Heart right ventricle (tissue), 16 donors: ENCODE measurements around the gene BSND. TPM values are rescaled to one million over a fixed set of nuclear protein-coding genes. Genes with fewer than 3 reads are reported as not detected.

Source experiments
- ATAC-seq, 8 donors: fragments of 200-7000 bp; cut with Tn5 transposase; one replicate each; pipeline ENCODE4 v1.9.1; 2020; ENCODE audit warnings: mild to moderate bottlenecking in 8 of 8, moderate library complexity in 8 of 8, moderate number of reproducible peaks in 1 of 8
- DNase-seq, 2 donors: peaks; one replicate each; pipeline ENCODE4 v3.0.0-alpha.2; 2020
- H3K27ac ChIP-seq, 10 donors: fragments of 200-600 bp; sonication (generic) in 2 of 10; one replicate each; pipeline versions ENCODE4 v1.5.0 to v1.8.0; 2020 to 2022; ENCODE audit warnings: mild to moderate bottlenecking in 3 of 10
- H3K27me3 ChIP-seq, 7 donors: fragments of 200-600 bp; one replicate each; pipeline ENCODE4 v1.8.0; 2021 to 2022; ENCODE audit warnings: mild to moderate bottlenecking in 2 of 7
- H3K36me3 ChIP-seq, 9 donors: fragments of 200-600 bp; sonication (generic) in 1 of 9; one replicate each; pipeline versions ENCODE4 v1.5.0 to v1.8.0; 2020 to 2022; ENCODE audit warnings: mild to moderate bottlenecking in 2 of 9
- H3K4me1 ChIP-seq, 9 donors: fragments of 200-600 bp; sonication (generic) in 1 of 9; one replicate each; pipeline versions ENCODE4 v1.5.0 to v1.8.0; 2020 to 2022; ENCODE audit warnings: mild to moderate bottlenecking in 4 of 9
- H3K4me3 ChIP-seq, 10 donors: fragments of 200-600 bp; sonication (generic) in 2 of 10; one replicate each; pipeline versions ENCODE4 v1.5.0 to v1.8.0; 2020 to 2022; ENCODE audit warnings: mild to moderate bottlenecking in 7 of 10, moderate library complexity in 2 of 10
- H3K9me3 ChIP-seq, 11 donors: fragments of 200-600 bp in 10 of 11; sonication (generic) in 2 of 11; one replicate each; pipeline versions ENCODE4 v1.5.0 to v1.8.0; 2013 to 2022; ENCODE audit warnings: mild to moderate bottlenecking in 2 of 11, control low read depth in 1 of 11, moderate library complexity in 1 of 11
- WGBS, 2 donors: extraction: QIAGEN DNeasy Blood & Tissue Kit; methylation state at CpG; one replicate each; pipeline ENCODE4 v1.1.7; 2013; ENCODE audit warnings: inconsistent platforms in 1 of 2; 5-methylcytosine and 5-hydroxymethylcytosine counted together
- intact Hi-C, 10 donors: fragments of 100-400 bp; cut with DNase I; formaldehyde crosslinking; loops; one replicate each; pipeline versions ENCODE4 v1.11.1 to v1.14.2; 2022
- polyA plus RNA-seq, 2 donors: library from polyadenylated mRNA; stranded (reverse); fragments of 200-250 nt; gene quantifications; one replicate each; pipeline ENCODE4 v1.2.3, GENCODE V29; 2013
- total RNA-seq, 10 donors: library from RNA; stranded (reverse); fragmentation: NEBNext Ultra II Directional in 3 of 10; extraction: Animal tissue kit (Norgen Biotek cat#: 25700) in 3 of 10; gene quantifications; one replicate each; pipeline versions ENCODE4 v1.2.1 to v1.2.4, GENCODE V29; 2021 to 2023
- TF ChIP-seq, protein P1 (sequence below), 9 donors: fragments of 200-600 bp; sonication (generic) in 2 of 9; IDR thresholded peaks; one replicate each; pipeline versions ENCODE4 v1.5.0 to v1.8.0; 2021 to 2022; ENCODE audit warnings: antibody characterized with exemption in 9 of 9, mild to moderate bottlenecking in 5 of 9, moderate library complexity in 1 of 9
- donor health status: Arrhythmogenic right ventricular cardiomyopathy.
- donor health status: ischemic (EF 13 %, LVEDD 7.1; RV severe dilation, severe dysfunction).
- donor health status: healthy with polysubstance abuse.
- donor health status: DM: no; HTN: yes; CAD: no.
- donor health status: DM: no; HTN: no; CAD: no.
- donor health status: ischemic (EF 25% LVEDD 6.9; RV normal size, moderate dysfunction).
- donor health status: ischemic (EF 25% LVEDD 5.7; RV mildly dilated, moderate dysfunction).
- donor health status: healthy.
- donor health status: DM: yes; HTN: yes; CAD: no.
- donor health status: Ischemic cardiomyopathy.
- donor health status: ischemic (EF 35%, LVEDD 5.7; RV mildly dilated, moderate dysfunction).
- donor health status: nonischemic (EF 11% LVEDD 7.7; RV severe dilation, severe dysfunction).
- donor health status: DM: yes; HTN: yes; CAD: no.
- donor health status: PGD.
- donor health status: ischemic (EF 29% LVEDD 5.4; RV normal size, mild dysfunction).
- donor health status: nonischemic (EF 23%, LVEDD 6.1; RV moderate dilation, normal function).

The BSND gene
- total and polyA plus RNA-seq, 12 donors: not detected

DNA sequence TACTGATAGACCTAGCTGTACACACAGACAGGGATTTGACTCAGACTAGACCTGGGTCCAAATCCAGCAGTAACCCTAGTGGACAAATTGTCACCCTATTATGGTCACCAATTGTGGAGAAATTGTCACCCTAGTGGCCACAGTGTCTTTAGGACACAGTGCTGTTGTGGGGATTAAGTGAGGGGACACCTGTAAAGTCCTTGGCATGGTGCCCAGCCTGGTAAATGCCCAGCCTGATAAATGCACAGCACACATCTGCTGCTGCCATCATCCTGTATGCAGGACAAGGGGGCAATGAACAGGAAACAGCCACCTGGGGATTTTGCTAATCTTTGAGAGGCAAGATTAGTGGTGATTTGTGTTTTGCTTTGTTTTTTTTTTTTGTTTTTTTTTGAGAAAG lies 16.0 kb upstream of the BSND start:
- TF ChIP-seq, protein P1, sequence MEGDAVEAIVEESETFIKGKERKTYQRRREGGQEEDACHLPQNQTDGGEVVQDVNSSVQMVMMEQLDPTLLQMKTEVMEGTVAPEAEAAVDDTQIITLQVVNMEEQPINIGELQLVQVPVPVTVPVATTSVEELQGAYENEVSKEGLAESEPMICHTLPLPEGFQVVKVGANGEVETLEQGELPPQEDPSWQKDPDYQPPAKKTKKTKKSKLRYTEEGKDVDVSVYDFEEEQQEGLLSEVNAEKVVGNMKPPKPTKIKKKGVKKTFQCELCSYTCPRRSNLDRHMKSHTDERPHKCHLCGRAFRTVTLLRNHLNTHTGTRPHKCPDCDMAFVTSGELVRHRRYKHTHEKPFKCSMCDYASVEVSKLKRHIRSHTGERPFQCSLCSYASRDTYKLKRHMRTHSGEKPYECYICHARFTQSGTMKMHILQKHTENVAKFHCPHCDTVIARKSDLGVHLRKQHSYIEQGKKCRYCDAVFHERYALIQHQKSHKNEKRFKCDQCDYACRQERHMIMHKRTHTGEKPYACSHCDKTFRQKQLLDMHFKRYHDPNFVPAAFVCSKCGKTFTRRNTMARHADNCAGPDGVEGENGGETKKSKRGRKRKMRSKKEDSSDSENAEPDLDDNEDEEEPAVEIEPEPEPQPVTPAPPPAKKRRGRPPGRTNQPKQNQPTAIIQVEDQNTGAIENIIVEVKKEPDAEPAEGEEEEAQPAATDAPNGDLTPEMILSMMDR (IDR thresholded peaks at IDR 0.05): no peak

DNA sequence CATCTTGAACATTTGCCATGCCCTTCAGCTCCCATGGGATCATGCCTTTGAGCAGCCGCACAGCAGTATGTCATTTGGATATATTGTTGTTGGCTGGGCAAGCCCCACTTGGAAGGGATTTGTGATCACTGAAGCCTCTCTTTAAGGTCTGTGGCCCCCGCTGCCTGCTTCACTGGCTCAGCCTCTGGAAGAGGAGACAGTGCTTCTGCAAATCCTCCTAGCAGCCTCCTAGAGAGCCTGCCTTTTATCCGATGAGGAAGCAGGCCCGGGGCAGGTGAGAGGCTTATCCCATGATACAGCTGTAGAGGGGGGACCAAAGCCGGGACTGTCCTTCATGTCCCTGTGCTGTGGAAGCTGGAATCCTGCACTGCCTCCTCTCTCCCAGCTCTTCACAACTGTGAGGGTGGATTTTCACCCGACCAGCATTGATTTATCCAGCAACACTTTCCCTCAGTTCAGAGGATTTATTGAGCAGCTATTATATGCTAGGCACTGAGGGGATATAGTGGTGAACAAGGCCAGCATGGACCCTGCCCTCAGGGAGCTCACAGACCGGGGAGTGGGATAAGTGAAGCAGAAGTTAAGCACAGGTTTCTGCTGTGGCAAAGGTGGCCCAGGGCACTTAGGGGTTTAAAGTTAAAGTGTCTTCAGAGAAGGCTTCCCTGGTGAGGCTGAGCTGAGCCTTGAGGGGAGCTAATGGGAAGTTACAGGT lies 14.4 kb upstream of the BSND start:
- DNase-seq (no peak), ATAC-seq (no peak)
- peaks cover 0 to 58% (median 37%) of the 10 kb centered on the region in 7 donors for H3K27me3 ChIP-seq
- TF ChIP-seq, protein P1 (IDR thresholded peaks at IDR 0.05): no peak
- H3K4me3 ChIP-seq: no peak overlapping the region
- no peaks in the 10 kb centered on the region for H3K9me3 ChIP-seq
- no peak overlapping the region for H3K27ac ChIP-seq
- WGBS, 2 donors: 59 to 69% methylated on average over 7 of the region's 7 CpGs
- intact Hi-C loops: no loop called here
- H3K4me1 ChIP-seq: peaks cover 0 to 9% (median 5%) of the 10 kb centered on the region in 9 donors
- H3K36me3 ChIP-seq: no peaks in the 10 kb centered on the region

More for the DNA sequence above, 16.0 kb upstream of the BSND start:
- H3K27ac ChIP-seq: no peak overlapping the region
- H3K36me3 ChIP-seq: no peaks in the 10 kb centered on the region
- peaks cover 0 to 63% (median 43%) of the 10 kb centered on the region in 7 donors for H3K27me3 ChIP-seq
- H3K4me3 ChIP-seq: no peak overlapping the region
- no peak for DNase-seq
- intact Hi-C loops: no loop called here
- H3K4me1 ChIP-seq: peaks cover 0 to 9% (median 5%) of the 10 kb centered on the region in 9 donors
- no peak for ATAC-seq
- no peaks in the 10 kb centered on the region for H3K9me3 ChIP-seq

DNA sequence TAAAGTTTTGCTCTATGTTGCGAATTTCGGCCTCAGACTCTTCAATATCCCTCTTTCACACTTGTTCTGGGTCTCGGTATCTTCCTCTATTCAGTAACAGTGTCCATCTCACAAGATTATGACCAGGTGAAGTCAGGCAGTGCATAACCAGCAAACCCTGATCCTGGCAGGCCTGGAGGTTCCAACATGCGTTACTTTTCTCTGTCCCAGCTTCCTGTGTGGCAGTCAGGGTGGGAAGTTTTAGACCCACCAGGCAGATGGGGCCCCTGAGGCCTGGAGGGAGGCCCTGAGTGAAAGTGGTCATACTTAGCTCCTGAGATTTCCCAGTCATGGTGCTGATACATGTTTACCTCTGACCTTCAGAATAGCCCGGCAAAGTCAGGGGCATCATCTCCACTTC lies 13.2 kb upstream of the BSND start:
- Histone ChIP-seq H3K4me3 (no peak overlapping the region), H3K9me3 (no peaks in the 10 kb centered on the region), H3K27me3 (peaks cover 0 to 45% (median 24%) of the 10 kb centered on the region in 7 donors), H3K36me3 (no peaks in the 10 kb centered on the region), H3K4me1 (peaks cover 0 to 8% (median 0%) of the 10 kb centered on the region in 9 donors), H3K27ac (no peak overlapping the region)
- intact Hi-C loops: no loop called here
- DNase-seq (no peak), ATAC-seq (no peak)
- TF ChIP-seq, protein P1 (IDR thresholded peaks at IDR 0.05): no peak
- WGBS, 2 donors: 87 to 90% methylated on average over 5 of the region's 5 CpGs

DNA sequence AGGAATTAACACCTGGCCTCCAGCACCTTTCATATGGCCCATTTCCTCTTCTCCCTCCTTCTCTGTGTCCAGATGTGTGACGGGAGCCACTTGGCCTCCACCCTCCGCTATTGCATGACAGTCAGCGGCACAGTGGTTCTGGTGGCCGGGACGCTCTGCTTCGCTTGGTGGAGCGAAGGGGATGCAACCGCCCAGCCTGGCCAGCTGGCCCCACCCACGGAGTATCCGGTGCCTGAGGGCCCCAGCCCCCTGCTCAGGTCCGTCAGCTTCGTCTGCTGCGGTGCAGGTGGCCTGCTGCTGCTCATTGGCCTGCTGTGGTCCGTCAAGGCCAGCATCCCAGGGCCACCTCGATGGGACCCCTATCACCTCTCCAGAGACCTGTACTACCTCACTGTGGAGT lies 12.7 kb upstream of the BSND start:
- peaks cover 0 to 8% (median 0%) of the 10 kb centered on the region in 9 donors for H3K4me1 ChIP-seq
- H3K9me3 ChIP-seq: no peaks in the 10 kb centered on the region
- intact Hi-C loops: no loop called here
- H3K4me3 ChIP-seq: no peak overlapping the region
- TF ChIP-seq, protein P1 (IDR thresholded peaks at IDR 0.05): no peak
- 78 to 86% methylated on average over 15 of the region's 15 CpGs for WGBS, 2 donors
- no peak for DNase-seq
- peaks cover 0 to 41% (median 19%) of the 10 kb centered on the region in 7 donors for H3K27me3 ChIP-seq
- H3K27ac ChIP-seq: no peak overlapping the region
- H3K36me3 ChIP-seq: no peaks in the 10 kb centered on the region
- ATAC-seq: no peak
